Vagina (tissue), 2 donors: ENCODE measurements around the gene RCC2. TPM values are rescaled to one million over a fixed set of nuclear protein-coding genes. Genes with fewer than 3 reads are reported as not detected.

Experiments
- DNase-seq, 2 donors: peaks; one replicate each; pipeline ENCODE4 v3.0.0-alpha.2; 2017; ENCODE audit errors: extremely low spot score in 2 of 2
- H3K27ac ChIP-seq: fragments of 200-600 bp; sonication (generic); one replicate; pipeline ENCODE4 v1.5.1; 2019
- H3K27me3 ChIP-seq: fragments of 200-600 bp; sonication (generic); one replicate; pipeline ENCODE4 v1.5.1; 2019
- H3K36me3 ChIP-seq, 2 donors: fragments of 200-600 bp; sonication (generic); one replicate each; pipeline ENCODE4 v1.5.1; 2017 to 2019
- H3K4me1 ChIP-seq: fragments of 200-600 bp; sonication (generic); one replicate; pipeline ENCODE4 v1.5.1; 2019
- H3K4me3 ChIP-seq, 2 donors: fragments of 200-600 bp; sonication (generic); 1 replicate in 1 of 2; 2 replicates in 1 of 2; pipeline ENCODE4 v1.5.1; 2016 to 2019
- H3K9me3 ChIP-seq: fragments of 200-600 bp; sonication (generic); one replicate; pipeline ENCODE4 v1.5.1; 2019
- POLR2A ChIP-seq, 2 donors: fragments of 450-650 bp; IDR thresholded peaks; one replicate each; pipeline ENCODE4 v1.6.1; 2017; ENCODE audit warnings: antibody characterized with exemption in 2 of 2, mild to moderate bottlenecking in 2 of 2, moderate library complexity in 2 of 2
- POLR2AphosphoS5 ChIP-seq, 2 donors: sonication (generic); formaldehyde crosslinking; IDR thresholded peaks; one replicate each; pipeline ENCODE4 v1.9.0; 2017; ENCODE audit warnings: antibody characterized with exemption in 2 of 2, mild to moderate bottlenecking in 2 of 2, low read depth in 1 of 2; ENCODE audit not compliant: insufficient read depth in 1 of 2
- intact Hi-C: fragments of 100-400 bp; cut with DNase I; formaldehyde crosslinking; loops from one replicate; pipeline ENCODE4 v1.15.1; 2023
- total RNA-seq: library from RNA; depleted of rRNA; stranded (reverse); fragments of >200 nt; gene quantifications from one replicate; pipeline ENCODE4 v1.2.3, GENCODE V29; 2016
- TF ChIP-seq, protein P1 (sequence below), 3 experiments: fragments of 450-650 bp in 2 of 3; fragments of 200-600 bp in 1 of 3; sonication (generic) in 1 of 3; IDR thresholded peaks; one replicate each; pipeline ENCODE4 v1.5.1; 2017 to 2019; ENCODE audit warnings: antibody characterized with exemption in 3 of 3, mild to moderate bottlenecking in 2 of 3, moderate library complexity in 2 of 3

Gene RCC2
- total RNA-seq, 1 donor from 2014 or later = 31.2 TPM

DNA sequence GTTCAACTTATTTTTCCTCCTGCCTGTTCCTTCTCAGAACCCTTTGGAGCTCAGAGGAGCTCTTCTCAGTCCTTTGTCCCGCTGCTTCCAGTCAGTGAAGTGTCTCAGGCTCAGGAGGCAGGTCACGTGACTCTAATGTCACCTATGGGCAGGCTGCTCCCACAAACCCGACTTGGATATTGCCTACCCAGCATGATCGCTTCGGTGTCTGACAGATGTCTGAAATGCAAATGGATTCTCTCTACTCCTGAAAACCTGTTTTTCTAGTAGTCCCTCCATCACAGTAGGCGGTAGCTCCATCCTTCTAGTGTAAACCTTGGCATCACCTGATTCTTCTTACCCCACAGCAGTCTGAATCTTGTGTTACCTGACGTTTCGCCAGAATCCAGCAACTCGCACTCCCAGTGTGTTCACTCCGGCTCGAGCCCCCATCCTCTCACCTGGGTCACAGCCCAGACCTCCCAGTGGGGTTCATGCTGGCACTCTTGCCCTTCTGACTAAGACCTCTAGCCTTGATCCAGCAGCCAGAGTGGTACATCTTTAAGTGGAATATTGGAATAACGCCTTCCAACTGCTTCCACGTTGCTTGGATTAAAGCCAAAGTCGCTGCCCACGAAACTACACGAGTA lies 62.0 kb downstream of the RCC2 start:
- intact Hi-C loops = no loop called here
- no peak overlapping the region for H3K27ac ChIP-seq
- no peaks in the 10 kb centered on the region for H3K36me3 ChIP-seq
- no peaks in the 10 kb centered on the region for H3K27me3 ChIP-seq
- DNase-seq = no peak
- TF ChIP-seq POLR2A (IDR thresholded peaks at IDR 0.05) (no peak), POLR2AphosphoS5 (IDR thresholded peaks at IDR 0.05; ENCODE audit: insufficient read depth in 1 of 2, low read depth in 1 of 2) (no peak)
- TF ChIP-seq, protein P1, sequence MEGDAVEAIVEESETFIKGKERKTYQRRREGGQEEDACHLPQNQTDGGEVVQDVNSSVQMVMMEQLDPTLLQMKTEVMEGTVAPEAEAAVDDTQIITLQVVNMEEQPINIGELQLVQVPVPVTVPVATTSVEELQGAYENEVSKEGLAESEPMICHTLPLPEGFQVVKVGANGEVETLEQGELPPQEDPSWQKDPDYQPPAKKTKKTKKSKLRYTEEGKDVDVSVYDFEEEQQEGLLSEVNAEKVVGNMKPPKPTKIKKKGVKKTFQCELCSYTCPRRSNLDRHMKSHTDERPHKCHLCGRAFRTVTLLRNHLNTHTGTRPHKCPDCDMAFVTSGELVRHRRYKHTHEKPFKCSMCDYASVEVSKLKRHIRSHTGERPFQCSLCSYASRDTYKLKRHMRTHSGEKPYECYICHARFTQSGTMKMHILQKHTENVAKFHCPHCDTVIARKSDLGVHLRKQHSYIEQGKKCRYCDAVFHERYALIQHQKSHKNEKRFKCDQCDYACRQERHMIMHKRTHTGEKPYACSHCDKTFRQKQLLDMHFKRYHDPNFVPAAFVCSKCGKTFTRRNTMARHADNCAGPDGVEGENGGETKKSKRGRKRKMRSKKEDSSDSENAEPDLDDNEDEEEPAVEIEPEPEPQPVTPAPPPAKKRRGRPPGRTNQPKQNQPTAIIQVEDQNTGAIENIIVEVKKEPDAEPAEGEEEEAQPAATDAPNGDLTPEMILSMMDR (IDR thresholded peaks at IDR 0.05) = no peak
- no peaks in the 10 kb centered on the region for H3K9me3 ChIP-seq
- no peaks in the 10 kb centered on the region for H3K4me1 ChIP-seq
- H3K4me3 ChIP-seq = no peak overlapping the region

- no peaks in the 10 kb centered on the region for H3K36me3 ChIP-seq
- H3K27me3 ChIP-seq = no peaks in the 10 kb centered on the region
- H3K9me3 ChIP-seq = no peaks in the 10 kb centered on the region
- TF ChIP-seq, protein P1 (IDR thresholded peaks at IDR 0.05) = no peak
- no peak for TF ChIP-seq POLR2A (IDR thresholded peaks at IDR 0.05)
- TF ChIP-seq POLR2AphosphoS5 (IDR thresholded peaks at IDR 0.05; ENCODE audit: insufficient read depth in 1 of 2, low read depth in 1 of 2) = no peak
- H3K27ac ChIP-seq = no peak overlapping the region
- DNase-seq = no peak
- no peaks in the 10 kb centered on the region for H3K4me1 ChIP-seq
- intact Hi-C loops = no loop called here
- no peak overlapping the region for H3K4me3 ChIP-seq
Measured at GRCh38 chr1:17375651-17376050, 63.8 kb downstream of the RCC2 start.

DNA sequence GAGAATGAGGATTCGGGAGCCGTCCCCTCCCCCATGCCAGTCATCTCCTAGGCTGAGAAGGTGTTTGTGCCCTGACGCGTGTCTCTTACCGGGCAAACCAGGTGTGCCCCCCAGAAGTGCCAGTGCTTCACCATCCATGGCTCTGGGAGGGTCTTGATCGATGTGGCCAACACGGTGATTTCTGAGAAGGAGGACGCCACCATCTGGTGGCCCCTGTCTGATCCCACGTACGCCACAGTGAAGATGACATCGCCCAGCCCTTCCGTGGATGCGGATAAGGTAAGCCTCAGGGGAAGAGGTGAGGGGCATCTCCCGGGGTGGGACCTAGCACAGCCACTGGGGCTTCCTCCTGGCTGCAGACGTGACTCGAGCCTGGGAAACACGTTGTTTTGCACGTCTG lies 66.5 kb downstream of the RCC2 start:
- Histone ChIP-seq H3K4me1 (no peaks in the 10 kb centered on the region), H3K4me3 (no peak overlapping the region), H3K27me3 (no peaks in the 10 kb centered on the region), H3K27ac (no peak overlapping the region), H3K36me3 (no peaks in the 10 kb centered on the region), H3K9me3 (no peaks in the 10 kb centered on the region)
- DNase-seq = no peak
- TF ChIP-seq POLR2AphosphoS5 (IDR thresholded peaks at IDR 0.05; ENCODE audit: insufficient read depth in 1 of 2, low read depth in 1 of 2) = no peak
- TF ChIP-seq, protein P1 (IDR thresholded peaks at IDR 0.05) = no peak
- TF ChIP-seq POLR2A (IDR thresholded peaks at IDR 0.05) = no peak
- intact Hi-C loops = no loop called here

GRCh38 chr1:17371896-17372295 lies 67.6 kb downstream of the RCC2 start, which contains the start of gene PADI6:
TSS of gene PADI6 (plus strand) at chr1:17372196. CDS start at chr1:17372246, 50 bp downstream.
- H3K36me3 ChIP-seq = no peaks in the 10 kb centered on the region
- intact Hi-C loops = no loop called here
- H3K27ac ChIP-seq = no peak within 1 kb of the TSS
- no peaks in the 10 kb centered on the region for H3K4me1 ChIP-seq
- H3K27me3 ChIP-seq = no peaks in the 10 kb centered on the region
- no peak within 1 kb of the TSS for H3K4me3 ChIP-seq
- TF ChIP-seq, protein P1 (IDR thresholded peaks at IDR 0.05) = no peak
- TF ChIP-seq POLR2A (IDR thresholded peaks at IDR 0.05) (no peak), POLR2AphosphoS5 (IDR thresholded peaks at IDR 0.05; ENCODE audit: insufficient read depth in 1 of 2, low read depth in 1 of 2) (no peak)
- no peaks in the 10 kb centered on the region for H3K9me3 ChIP-seq
- no peak for DNase-seq

DNA sequence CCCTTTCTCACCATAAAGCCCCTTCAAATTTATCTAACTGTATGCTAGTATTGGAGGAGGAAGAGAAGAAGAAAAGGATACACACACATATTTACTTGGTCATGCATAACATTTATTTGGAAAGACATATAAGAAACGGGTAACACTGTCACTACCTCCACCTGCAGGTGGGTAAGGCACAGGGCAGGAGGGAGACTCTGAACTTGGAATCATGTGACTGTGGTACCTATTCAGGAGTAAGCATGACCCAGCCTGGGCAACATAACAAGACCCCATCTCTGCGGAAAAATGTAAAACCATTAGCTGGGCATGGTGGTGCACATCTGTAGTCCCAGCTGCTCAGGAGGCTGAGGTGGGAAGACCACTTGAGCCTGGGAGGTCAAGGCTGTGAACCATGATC lies 68.9 kb downstream of the RCC2 start:
- Histone ChIP-seq H3K4me3 (no peak overlapping the region), H3K36me3 (no peaks in the 10 kb centered on the region), H3K27me3 (no peaks in the 10 kb centered on the region), H3K27ac (no peak overlapping the region), H3K9me3 (no peaks in the 10 kb centered on the region), H3K4me1 (no peaks in the 10 kb centered on the region)
- intact Hi-C loops = no loop called here
- no peak for DNase-seq
- no peak for TF ChIP-seq POLR2AphosphoS5 (IDR thresholded peaks at IDR 0.05; ENCODE audit: insufficient read depth in 1 of 2, low read depth in 1 of 2)
- TF ChIP-seq POLR2A (IDR thresholded peaks at IDR 0.05) = no peak
- TF ChIP-seq, protein P1 (IDR thresholded peaks at IDR 0.05) = no peak
